NT2/D1 (cell line): Measurements from ENCODE around the gene GPS2.

Experiments
- SUZ12 ChIP-seq: IDR thresholded peaks from 2 replicates; pipeline ENCODE4 v1.6.1; 2011; ENCODE audit not compliant: insufficient read length, insufficient read depth; ENCODE audit errors: extremely low read depth
- YY1 ChIP-seq: IDR thresholded peaks from 2 replicates; pipeline ENCODE4 v1.6.1; 2011; ENCODE audit not compliant: insufficient read length, insufficient read depth
- ZNF274 ChIP-seq: IDR thresholded peaks from 2 replicates; pipeline ENCODE4 v1.6.1; 2011; ENCODE audit warnings: mild to moderate bottlenecking, low read depth, low read length

DNA sequence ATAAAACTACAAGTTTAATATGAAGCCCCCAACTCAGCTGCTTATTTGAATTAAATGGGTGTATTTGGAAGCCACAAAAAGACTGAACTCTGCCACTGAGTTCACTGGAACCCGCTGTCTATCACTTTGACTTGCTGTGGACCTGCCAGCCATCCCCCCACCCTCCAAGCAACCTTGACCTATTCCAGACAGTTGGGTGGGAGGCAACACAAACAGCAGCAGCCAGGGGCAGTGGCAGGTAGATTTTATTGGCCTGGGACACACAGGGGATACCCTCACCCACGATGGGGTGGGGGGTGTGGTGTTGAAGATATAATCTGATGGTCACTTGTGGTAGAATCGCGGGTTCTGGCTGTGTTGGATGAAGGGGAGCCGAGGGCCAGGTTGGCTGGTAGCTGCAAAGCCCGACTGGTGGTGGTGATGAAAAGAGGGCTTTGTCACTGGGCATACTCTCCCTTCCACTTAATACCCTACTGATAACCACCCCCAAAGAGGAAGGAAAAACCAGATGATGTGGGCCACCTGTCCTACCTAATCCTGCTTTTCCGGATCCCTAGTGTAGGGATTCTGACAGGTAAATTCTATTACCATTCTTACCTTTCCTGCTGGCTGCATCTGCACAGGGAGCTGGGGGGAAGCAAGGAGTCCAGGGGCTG, 2.6 kb downstream of the GPS2 start:
- no peak for TF ChIP-seq ZNF274
- TF ChIP-seq YY1 = no peak
- TF ChIP-seq SUZ12 = no peak
